ENCODE data around the gene KAT8.

Gene KAT8

DNA sequence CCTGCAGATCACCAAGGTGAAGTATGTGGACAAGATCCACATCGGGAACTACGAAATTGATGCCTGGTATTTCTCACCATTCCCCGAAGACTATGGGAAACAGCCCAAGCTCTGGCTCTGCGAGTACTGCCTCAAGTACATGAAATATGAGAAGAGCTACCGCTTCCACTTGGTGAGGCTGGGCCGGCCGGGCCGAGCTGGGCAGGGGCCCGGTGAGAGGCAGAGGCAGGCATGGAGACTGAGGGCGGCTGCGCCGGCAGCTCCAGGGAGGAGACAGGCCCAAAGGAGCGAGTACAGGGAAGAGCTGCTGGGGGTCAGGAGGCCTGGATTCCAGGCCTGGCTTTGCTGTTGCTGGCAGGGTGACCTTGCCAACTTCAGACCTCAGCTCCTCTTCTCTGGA, 9.7 kb downstream of the KAT8 start:
- no peak for DNase-seq (ENCODE audit: insufficient read length, low spot score)
- TF ChIP-seq POLR2A (IDR thresholded peaks at IDR 0.05; ENCODE audit: low read depth, low read length), result no peak
- no peak for FAIRE-seq

DNA sequence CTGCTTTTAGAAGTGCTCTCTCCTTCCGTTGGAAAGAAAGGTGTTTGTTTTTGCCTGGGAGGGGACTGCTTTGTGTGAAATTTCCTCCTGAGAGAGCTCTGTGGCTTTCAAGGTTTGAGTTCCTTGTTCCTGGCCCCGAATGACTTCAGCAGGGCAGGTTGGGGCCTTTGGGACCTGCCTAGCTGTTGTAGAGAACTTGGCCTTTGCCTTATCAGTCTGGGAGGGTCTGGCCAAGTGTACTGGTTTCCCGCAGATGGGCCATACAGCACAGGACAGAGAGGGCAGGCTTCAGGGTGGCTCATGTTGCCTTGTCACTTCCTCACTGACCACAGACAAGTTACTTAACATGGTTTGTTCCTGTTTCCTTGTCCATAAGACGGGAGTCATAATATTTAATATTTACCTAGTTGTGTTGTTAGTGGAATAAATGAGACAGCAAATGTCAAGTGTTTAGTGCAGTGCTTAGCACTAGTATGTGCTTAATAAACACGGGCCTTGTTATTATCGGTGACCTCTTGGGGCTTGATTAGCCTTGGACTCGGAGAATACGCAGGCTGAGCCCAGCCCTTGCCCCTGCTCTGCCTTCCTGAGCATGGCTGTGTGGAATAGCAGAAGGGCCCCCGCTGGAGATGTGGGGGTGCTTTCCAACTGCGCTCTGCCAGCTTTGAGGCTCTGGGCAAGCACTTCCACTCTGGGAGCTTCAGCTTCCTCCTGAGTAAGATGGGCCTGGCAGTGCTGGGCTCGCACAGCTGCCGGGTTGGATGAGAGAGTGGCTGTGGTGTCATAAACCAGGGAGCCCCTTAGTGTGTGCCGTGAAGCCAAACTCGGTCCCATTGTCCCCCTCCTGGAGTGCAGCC, 11.5 kb downstream of the KAT8 start:
- FAIRE-seq (no peak), DNase-seq (ENCODE audit: insufficient read length, low spot score) (no peak)
- no peak for TF ChIP-seq POLR2A (IDR thresholded peaks at IDR 0.05; ENCODE audit: low read depth, low read length)

DNA sequence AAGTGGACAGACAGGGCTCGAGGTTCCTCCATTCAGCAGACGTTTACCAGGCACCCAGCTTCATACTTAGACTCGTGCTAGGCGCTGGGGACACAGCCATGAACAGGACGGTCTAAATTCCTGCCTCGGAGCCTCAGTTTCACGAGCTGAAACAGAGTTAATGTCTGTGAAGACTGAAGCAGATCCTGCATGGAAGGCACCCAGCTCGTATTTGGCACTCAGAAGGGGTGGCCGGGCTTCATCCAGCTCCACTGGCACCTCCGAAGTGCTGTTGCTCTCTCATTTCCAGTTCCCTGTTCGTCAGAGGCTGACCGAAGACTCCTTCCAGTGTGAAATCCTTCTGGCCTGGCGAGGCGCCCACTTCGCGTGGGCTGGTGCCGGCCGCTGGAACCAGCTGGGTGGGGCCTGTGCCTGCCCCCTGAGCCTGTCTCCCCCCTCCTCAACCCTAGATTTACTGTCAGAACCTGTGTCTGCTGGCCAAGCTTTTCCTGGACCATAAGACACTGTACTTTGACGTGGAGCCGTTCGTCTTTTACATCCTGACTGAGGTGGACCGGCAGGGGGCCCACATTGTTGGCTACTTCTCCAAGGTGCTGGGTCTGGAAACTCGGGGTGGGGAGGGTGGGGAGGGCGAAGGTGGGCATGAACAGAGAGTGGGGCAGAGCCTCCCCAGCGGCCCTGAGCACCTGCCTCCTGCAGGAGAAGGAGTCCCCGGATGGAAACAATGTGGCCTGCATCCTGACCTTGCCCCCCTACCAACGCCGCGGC, 12.3 kb downstream of the KAT8 start:
- no peak for TF ChIP-seq POLR2A (IDR thresholded peaks at IDR 0.05; ENCODE audit: low read depth, low read length)
- DNase-seq (ENCODE audit: insufficient read length, low spot score), result no peak
- no peak for FAIRE-seq

DNA sequence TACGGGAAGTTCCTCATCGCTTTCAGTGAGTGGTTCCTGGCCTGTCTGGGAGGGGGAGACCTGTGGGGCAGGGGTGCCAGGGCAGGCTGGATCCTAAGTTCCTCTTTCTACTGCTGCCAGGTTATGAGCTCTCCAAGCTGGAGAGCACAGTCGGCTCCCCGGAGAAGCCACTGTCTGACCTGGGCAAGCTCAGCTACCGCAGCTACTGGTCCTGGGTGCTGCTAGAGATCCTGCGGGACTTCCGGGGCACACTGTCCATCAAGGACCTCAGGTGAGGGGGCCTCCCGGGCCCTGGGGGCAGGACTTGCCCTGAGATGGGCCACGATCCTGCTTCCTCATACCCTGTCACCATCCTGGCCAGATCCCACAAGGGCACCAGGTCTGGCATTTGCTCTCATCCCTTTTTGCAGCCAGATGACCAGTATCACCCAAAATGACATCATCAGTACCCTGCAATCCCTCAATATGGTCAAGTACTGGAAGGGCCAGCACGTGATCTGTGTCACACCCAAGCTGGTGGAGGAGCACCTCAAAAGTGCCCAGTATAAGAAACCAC, 12.9 kb downstream of the KAT8 start:
- no peak for FAIRE-seq
- no peak for DNase-seq (ENCODE audit: insufficient read length, low spot score)
- no peak for TF ChIP-seq POLR2A (IDR thresholded peaks at IDR 0.05; ENCODE audit: low read depth, low read length)

DNA sequence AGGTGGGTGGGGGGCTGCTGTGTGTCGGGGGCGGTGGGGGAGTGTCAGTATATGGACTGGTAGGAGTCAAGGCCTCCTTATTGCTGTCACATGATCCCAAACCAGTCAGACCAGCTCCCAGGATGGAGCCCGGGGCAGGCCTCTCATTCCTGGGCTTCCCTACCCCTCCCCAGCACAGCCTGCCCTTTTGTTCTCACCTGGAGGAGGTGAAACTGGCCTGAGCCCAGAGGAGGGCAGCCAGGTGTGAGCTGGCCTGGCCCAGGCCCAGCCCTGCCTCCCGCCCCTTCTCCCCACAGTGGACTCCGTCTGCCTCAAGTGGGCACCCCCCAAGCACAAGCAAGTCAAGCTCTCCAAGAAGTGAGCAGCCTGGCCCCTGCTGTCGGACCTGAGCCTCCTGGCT, 13.4 kb downstream of the KAT8 start:
- FAIRE-seq (no peak), DNase-seq (ENCODE audit: insufficient read length, low spot score) (no peak)
- TF ChIP-seq POLR2A (IDR thresholded peaks at IDR 0.05; ENCODE audit: low read depth, low read length), result no peak

DNA sequence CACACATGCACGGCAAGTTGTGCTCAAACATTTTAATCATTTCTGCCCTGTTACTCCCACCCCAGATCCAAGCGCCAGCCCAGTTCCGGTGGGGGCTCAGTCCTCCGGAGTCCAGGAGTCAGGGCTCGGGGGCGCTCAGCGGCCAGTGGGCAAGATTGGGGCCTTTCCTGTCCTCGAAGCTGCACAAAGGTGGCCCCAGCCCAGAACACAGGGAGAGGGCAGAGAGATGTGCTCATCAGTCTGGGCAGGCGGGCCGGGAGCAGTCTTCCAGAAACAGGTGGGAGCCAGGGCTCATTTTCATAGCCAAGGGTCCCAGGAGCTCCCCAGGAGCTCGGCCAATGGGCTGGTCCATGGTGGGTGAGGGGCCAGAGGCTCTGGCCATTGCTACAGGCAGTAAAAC, 14.0 kb downstream of the KAT8 start:
- no peak for DNase-seq (ENCODE audit: insufficient read length, low spot score)
- FAIRE-seq, result no peak
- no peak for TF ChIP-seq POLR2A (IDR thresholded peaks at IDR 0.05; ENCODE audit: low read depth, low read length)

DNA sequence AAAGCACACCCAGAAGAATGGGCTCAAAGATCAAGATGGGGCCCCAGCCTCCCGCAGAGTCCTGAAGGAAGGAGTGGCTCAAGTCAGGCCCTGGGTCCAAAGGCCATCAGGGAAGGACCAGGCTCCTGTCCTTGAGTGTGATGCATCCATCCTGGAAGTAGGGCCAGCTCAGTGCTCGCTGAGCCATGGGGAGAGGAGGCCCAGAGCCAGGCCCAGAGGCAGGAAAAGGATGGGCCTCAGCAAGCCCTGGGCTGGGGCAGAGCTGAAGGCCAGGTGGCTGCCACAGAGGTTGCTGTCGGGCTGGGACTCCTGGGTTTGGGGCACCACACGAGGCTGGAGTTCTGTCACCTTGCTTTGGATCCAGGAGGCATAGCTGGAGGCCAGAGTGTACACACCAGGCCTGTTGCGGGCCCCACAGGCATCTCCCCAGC, 14.4 kb downstream of the KAT8 start:
- FAIRE-seq (no peak), DNase-seq (ENCODE audit: insufficient read length, low spot score) (no peak)
- TF ChIP-seq POLR2A (IDR thresholded peaks at IDR 0.05; ENCODE audit: low read depth, low read length), result no peak

DNA sequence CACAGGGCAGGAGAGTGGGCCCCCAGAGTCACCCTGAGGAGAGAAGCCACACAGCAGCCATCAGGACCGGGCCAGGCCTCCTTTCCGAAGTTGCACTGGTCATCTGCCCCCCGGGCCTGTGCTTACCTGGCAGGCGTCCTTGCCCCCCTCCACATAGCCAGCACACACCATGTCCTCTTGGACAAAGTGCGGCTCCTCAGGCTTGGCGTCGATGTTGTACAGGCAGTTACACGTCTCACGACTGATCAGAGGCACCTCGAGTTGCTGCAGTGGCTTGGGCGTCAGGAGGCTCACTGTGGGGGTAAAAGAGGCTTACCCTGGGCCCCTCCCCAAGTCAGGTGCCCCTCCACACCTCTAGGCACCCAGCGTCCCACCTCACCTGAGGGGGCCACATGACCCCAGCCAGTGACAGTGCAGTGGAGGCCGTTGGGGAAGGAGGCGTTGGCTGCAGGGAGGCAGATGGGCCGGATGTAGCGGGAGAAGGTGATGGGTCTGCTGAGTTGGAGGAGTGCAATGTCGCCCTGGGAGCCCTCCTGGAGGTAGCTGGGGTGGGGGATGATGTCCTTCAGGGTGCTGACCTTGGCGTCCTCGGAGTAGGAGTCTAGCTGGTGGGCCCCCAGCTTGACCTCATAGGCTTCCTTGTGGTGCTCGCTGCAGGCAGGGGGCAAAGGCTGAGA, 15.0 kb downstream of the KAT8 start:
- no peak for DNase-seq (ENCODE audit: insufficient read length, low spot score)
- no peak for TF ChIP-seq POLR2A (IDR thresholded peaks at IDR 0.05; ENCODE audit: low read depth, low read length)
- no peak for FAIRE-seq

DNA sequence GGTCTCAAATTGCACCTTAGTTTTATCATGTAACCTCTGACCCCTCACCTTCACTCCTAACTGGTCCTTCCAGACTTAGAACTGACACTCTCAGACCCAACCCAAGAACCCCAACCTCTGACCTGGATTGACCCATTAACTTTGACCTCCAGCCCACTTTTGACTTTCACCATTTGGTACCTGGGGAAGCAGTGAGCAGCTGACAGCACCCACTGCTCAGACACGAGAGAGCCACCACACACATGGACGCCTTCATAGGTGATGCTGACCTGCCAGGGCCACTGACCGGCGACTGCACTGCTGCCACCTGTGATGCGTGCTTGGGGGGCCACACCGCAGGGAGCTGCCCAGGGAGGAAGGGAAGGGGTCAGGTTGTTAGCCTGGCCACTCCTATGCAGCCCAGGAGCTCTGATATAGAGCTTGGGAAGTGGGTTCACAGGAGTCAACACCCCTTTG, 15.6 kb downstream of the KAT8 start:
- FAIRE-seq (no peak), DNase-seq (ENCODE audit: insufficient read length, low spot score) (no peak)
- TF ChIP-seq POLR2A (IDR thresholded peaks at IDR 0.05; ENCODE audit: low read depth, low read length), result no peak

DNA sequence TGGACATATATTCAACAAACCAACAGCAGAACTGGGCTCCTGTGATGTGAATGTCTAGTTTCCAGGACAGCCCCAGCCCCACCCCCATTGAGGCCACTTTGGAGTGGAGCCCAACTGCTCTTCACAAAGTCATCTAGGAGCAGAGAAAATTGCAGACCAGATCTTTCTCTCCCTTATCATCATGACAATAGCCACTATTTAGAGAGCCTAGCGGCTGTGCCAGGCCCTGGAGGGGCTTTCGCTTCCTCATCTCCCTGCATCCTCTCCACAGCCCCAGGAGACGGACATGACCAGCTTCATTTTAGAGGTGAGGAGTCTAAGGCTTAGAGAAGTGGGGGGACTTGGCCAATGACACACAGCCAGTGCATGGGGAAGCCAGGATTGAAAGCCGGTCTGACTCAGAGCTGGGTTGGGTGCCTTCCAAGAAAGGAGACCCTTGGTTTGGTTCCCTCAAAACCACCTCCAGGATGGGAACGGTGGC, 16.7 kb downstream of the KAT8 start:
- FAIRE-seq (no peak), DNase-seq (ENCODE audit: insufficient read length, low spot score) (no peak)
- TF ChIP-seq POLR2A (IDR thresholded peaks at IDR 0.05; ENCODE audit: low read depth, low read length), result no peak

DNA sequence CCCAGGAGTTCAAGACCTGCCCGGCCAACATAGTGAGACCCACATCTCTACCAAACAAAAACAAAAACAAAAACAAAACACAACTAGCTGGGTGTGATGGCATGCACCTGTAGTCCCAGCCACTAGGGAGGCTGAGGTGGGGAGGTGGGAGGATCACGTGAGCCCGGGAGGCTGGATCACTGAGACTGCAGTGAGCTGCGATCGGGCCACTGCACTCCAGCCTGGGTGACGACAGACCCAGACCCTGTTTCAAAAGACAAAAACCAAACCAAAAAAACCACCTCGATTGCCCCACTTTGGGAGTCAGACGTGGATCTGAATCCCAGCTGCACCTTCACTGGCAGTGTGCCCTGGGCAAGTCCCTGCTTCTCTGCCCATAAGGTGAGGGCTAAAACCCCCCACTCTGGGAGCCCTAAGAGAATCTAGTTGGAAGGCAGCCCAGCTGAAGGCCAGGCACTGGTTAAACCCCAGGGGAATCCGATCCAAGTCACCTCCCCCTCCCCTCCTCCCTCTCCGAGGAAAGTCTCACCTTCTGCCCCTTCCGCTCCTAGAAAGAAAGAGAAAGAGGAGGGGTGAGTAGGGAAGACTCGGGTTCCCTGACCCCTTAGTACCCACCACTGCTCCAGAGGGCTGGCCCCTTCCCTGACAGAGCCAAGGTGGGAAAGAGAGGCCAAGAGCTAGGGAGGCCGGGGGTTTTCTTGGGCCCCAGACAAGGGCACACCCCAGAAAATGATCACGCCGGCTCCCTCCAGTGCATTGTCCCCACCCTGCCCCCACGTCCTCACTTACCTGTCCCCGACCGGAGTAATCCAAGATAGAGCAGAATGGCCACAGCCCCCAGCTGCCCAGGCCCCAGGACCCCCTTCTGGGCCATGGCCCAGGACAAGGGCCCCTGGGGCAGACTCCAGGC, 17.4 kb downstream of the KAT8 start:
- DNase-seq (ENCODE audit: insufficient read length, low spot score) (no peak), FAIRE-seq (no peak)
- no peak for TF ChIP-seq POLR2A (IDR thresholded peaks at IDR 0.05; ENCODE audit: low read depth, low read length)

DNA sequence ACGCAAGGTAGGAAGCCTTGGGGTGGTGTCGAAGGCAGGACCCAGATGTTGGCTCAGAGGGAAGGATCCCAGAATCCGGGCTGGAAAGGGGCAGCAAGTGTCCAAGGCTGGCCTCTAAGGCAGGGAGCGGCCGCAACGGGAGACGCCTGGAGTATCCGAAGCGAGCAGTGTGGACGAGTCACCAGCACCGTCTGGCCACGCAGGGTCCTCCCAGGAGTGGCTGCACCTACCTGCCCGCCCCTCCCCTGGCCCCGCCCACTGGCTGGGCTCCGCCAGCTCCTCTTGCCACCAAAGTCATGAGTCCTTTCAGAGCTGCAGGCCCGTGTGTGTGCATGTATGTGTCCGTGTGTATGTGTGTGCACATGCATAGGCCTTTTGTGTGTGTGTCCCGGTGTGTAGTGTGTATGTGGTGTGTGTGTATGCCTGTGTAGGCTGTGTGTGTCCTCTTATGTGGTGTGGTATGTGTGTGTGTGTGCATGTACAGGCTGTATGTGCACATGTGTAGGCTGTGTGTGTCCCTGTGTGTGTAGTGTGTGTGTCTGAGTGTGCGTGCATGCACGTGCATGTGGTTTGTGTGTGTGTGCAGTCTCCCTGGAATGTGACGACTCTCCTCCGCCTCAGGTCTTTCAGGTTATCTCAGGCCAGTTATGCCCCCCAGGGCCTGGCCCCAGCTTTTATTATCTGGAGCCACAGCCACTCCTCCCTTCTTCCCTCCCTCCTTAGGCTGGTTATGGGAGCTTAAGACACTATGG, 18.2 kb downstream of the KAT8 start, which contains the start of gene PRSS8:
TSS of gene PRSS8 (minus strand) at position 193 of the 752 bp plus-strand sequence. CDS start 229 bp downstream, outside the sequence.
- FAIRE-seq, result no peak
- DNase-seq (ENCODE audit: insufficient read length, low spot score), result no peak

More for the DNA sequence above, 18.2 kb downstream of the KAT8 start, which contains the start of gene PRSS8:
- no peak for TF ChIP-seq POLR2A (IDR thresholded peaks at IDR 0.05; ENCODE audit: low read depth, low read length)

Data from H54 (cell line).